ENCODE measurements around the gene NEURL4. TPM values are rescaled to one million over a fixed set of nuclear protein-coding genes. Genes with fewer than 3 reads are reported as not detected.

Gene NEURL4
- total and polyA plus RNA-seq, 2 donors (not counting 3 experiments of a cell fraction or from before 2014, with no cell fraction given): 32.0 to 44.9 TPM

DNA sequence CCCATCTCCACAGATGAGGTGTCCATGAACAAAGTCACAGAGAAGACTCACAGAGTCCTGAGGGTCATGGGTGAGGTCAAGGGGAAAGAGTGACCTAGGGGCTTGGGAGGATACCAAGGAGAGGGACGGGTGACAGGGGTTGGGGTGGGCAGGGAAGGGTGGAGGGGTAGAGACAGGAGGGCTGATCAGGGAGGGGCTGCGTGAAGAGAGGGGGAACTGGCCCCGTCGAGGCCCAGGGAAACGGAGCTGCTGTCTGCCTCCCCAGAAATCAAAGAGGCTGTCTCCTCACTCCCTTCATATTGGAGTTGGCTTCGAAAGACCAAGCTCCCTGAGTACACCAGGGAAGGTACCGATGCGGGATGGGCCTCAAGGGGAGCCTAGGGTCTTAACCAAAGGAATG, 26.4 kb upstream of the NEURL4 start:
- H3K4me3 ChIP-seq (replicated peaks in 1 of 3; ENCODE audit: insufficient read depth in 1 of 3, low read depth in 1 of 3, low read length in 3 of 3): no peak overlapping the region
- intact Hi-C loops (cut with micrococcal nuclease): loop anchor here (5.0 kb wide), 1 partner anchor 37 kb away; the partner anchor contains the start of gene PLSCR3
- H3K27me3 ChIP-seq (ENCODE audit: control insufficient read depth in 2 of 2, insufficient read depth in 2 of 2, low read length in 2 of 2): no peaks in the 10 kb centered on the region
- no peaks in the 10 kb centered on the region for H3K79me2 ChIP-seq (ENCODE audit: control insufficient read depth, insufficient read depth, low read length)
- dilution Hi-C loops (cut with MboI; ENCODE audit: extremely low pct_ligation_motif_present, low sequenced_read_pairs): no loop called here
- no peak overlapping the region for H3K9ac ChIP-seq (replicated peaks; ENCODE audit: extremely low read depth, insufficient read depth, low read length)
- ChIA-PET POLR2A (no interaction called here), CTCF (interaction anchor here (0.6 to 4.0 kb wide), 40 partner anchors 10 to 331 kb away, joined by 3 to 70 read pairs (median 5); partner anchors contain the start of genes CD68, NEURL4, PLSCR3 and POLR2A)
- peaks cover 13% of the 10 kb centered on the region for H3K4me1 ChIP-seq (ENCODE audit: control insufficient read depth, extremely low read depth, insufficient read depth, low read length)
- TF ChIP-seq MYC (IDR thresholded peaks at IDR 0.05; ENCODE audit: low read depth, low read length): no peak
- no peak for TF ChIP-seq EZH2 (IDR thresholded peaks at IDR 0.05; ENCODE audit: borderline replicate concordance, low read depth, low read length, severe bottlenecking)
- TF ChIP-seq POLR2A (IDR thresholded peaks at IDR 0.05; ENCODE audit: low read depth, low read length): no peak
- TF ChIP-seq POLR2AphosphoS5 (IDR thresholded peaks at IDR 0.05; ENCODE audit: insufficient read depth, low read depth, low read length): no peak
- TF ChIP-seq GATA2 (IDR thresholded peaks at IDR 0.05; ENCODE audit: insufficient read depth, insufficient read length, low read depth, low read length): no peak
- no peak for TF ChIP-seq FOS (IDR thresholded peaks at IDR 0.05; ENCODE audit: borderline replicate concordance, insufficient read depth, low read length)
- no peak for TF ChIP-seq JUN (IDR thresholded peaks at IDR 0.05; ENCODE audit: borderline replicate concordance, insufficient read depth, insufficient read length, low read depth)
- TF ChIP-seq CTCF (IDR thresholded peaks at IDR 0.05; ENCODE audit: extremely low read depth in 1 of 2, insufficient read depth in 1 of 2, low read depth in 1 of 2, low read length in 2 of 2): no peak
- TF ChIP-seq, protein P1, sequence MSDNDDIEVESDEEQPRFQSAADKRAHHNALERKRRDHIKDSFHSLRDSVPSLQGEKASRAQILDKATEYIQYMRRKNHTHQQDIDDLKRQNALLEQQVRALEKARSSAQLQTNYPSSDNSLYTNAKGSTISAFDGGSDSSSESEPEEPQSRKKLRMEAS (IDR thresholded peaks at IDR 0.05; ENCODE audit: insufficient read depth, insufficient read length): no peak
- no peak overlapping the region for H3K27ac ChIP-seq (ENCODE audit: insufficient read depth, low read depth, low read length)
- H3K36me3 ChIP-seq (ENCODE audit: control insufficient read depth in 2 of 2, extremely low read depth in 1 of 2, insufficient read depth in 2 of 2, low read length in 2 of 2): no peaks in the 10 kb centered on the region
- H3K9me1 ChIP-seq (replicated peaks; ENCODE audit: control insufficient read depth, extremely low read depth, insufficient read depth, low read length): no peaks in the 10 kb centered on the region
- no peaks in the 10 kb centered on the region for H4K20me1 ChIP-seq (replicated peaks; ENCODE audit: control insufficient read depth, extremely low read depth, insufficient read depth, low read length)
- no peaks in the 10 kb centered on the region for H3K9me3 ChIP-seq (replicated peaks; ENCODE audit: control insufficient read depth, insufficient read depth, low read length)
- H3K4me2 ChIP-seq (ENCODE audit: insufficient read depth, low read length): no peak overlapping the region
- H2AFZ ChIP-seq (ENCODE audit: low read depth, low read length): no peak overlapping the region
- no peak for DNase-seq (ENCODE audit: low read depth, low spot score)
- no TSS peak for BruUV-seq (replicated peaks)
- FAIRE-seq: peak; percentile 28

Measured in endothelial cell of umbilical vein (primary cell).